ENCODE measurements around the gene FAF2. TPM values are rescaled to one million over a fixed set of nuclear protein-coding genes. Genes with fewer than 3 reads are reported as not detected.

FAF2 gene
- total RNA-seq, 1 experiment from 2014 or later = 32.9 TPM

GRCh38 chr5:176426876-176427275 is 21.3 kb upstream of the FAF2 start:
- Mint-ChIP-seq H3K36me3 (peaks cover 12% of the 10 kb centered on the region), H3K4me3 (no peak overlapping the region), H3K27ac (no peak overlapping the region), H3K9me3 (peaks cover 41% of the 10 kb centered on the region), H3K27me3 (ENCODE audit: low read depth) (peaks cover 21% of the 10 kb centered on the region), H3K4me1 (no peaks in the 10 kb centered on the region)
- CTCF ChIA-PET = no interaction called here
- no peak for DNase-seq (ENCODE audit: low spot score)
- no peak for TF ChIP-seq MYBL2 (CRISPR knock-in tag; IDR thresholded peaks at IDR 0.05)
- TF ChIP-seq CTCF (IDR thresholded peaks at IDR 0.05) = no peak
- TF ChIP-seq NR2C2 (CRISPR knock-in tag; IDR thresholded peaks at IDR 0.05) = no peak
- no peak for TF ChIP-seq CDX4 (CRISPR knock-in tag; IDR thresholded peaks at IDR 0.05; ENCODE audit: borderline replicate concordance)
- no peak for TF ChIP-seq USF2 (CRISPR knock-in tag; IDR thresholded peaks at IDR 0.05)
- TF ChIP-seq ESRRA (CRISPR knock-in tag; IDR thresholded peaks at IDR 0.05; ENCODE audit: borderline replicate concordance) = no peak
- no peak for TF ChIP-seq MLX (CRISPR knock-in tag; IDR thresholded peaks at IDR 0.05)
- no peak for TF ChIP-seq STAT6 (CRISPR knock-in tag; conservative IDR thresholded peaks at IDR 0.05; ENCODE audit: low read depth)
- no peak for TF ChIP-seq ZSCAN18 (CRISPR knock-in tag; IDR thresholded peaks at IDR 0.05)
- TF ChIP-seq GRHL2 (CRISPR knock-in tag; IDR thresholded peaks at IDR 0.05; ENCODE audit: insufficient replicate concordance, severe bottlenecking) = no peak
- no peak for TF ChIP-seq ZNF423 (CRISPR knock-in tag; IDR thresholded peaks at IDR 0.05)
- POLR2A ChIA-PET = no interaction called here
- ATAC-seq = no peak

- DNase-seq (ENCODE audit: low spot score) (no peak), ATAC-seq (no peak)
- ChIA-PET CTCF (interaction anchor here (1.1 kb wide), 1 partner anchor 20 kb away, joined by 6 read pairs; no protein-coding TSS in a partner anchor), POLR2A (no interaction called here)
- peaks cover 18% of the 10 kb centered on the region for H3K36me3 Mint-ChIP-seq
- H3K27me3 Mint-ChIP-seq (ENCODE audit: low read depth) = peaks cover 19% of the 10 kb centered on the region
- TF ChIP-seq MYBL2 (CRISPR knock-in tag; IDR thresholded peaks at IDR 0.05) (no peak), NFYB (CRISPR knock-in tag; conservative IDR thresholded peaks at IDR 0.05; ENCODE audit: low read depth) (no peak), AR (CRISPR knock-in tag; IDR thresholded peaks at IDR 0.05) (no peak), MXD4 (CRISPR knock-in tag; IDR thresholded peaks at IDR 0.05; ENCODE audit: borderline replicate concordance) (no peak), CDX4 (CRISPR knock-in tag; IDR thresholded peaks at IDR 0.05; ENCODE audit: borderline replicate concordance) (no peak), CTCF (IDR thresholded peaks at IDR 0.05) (no peak)
- peaks cover 38% of the 10 kb centered on the region for H3K9me3 Mint-ChIP-seq
- H3K4me3 Mint-ChIP-seq = no peak overlapping the region
- no peaks in the 10 kb centered on the region for H3K4me1 Mint-ChIP-seq
- H3K27ac Mint-ChIP-seq = no peak overlapping the region
Observed at GRCh38 chr5:176427971-176428370, 20.2 kb upstream of the FAF2 start.
